ENCODE data around the gene MSL1.
A peak's percentile ranks its signal among the peaks of the same experiment; 100 is the strongest.

Gene MSL1

DNA sequence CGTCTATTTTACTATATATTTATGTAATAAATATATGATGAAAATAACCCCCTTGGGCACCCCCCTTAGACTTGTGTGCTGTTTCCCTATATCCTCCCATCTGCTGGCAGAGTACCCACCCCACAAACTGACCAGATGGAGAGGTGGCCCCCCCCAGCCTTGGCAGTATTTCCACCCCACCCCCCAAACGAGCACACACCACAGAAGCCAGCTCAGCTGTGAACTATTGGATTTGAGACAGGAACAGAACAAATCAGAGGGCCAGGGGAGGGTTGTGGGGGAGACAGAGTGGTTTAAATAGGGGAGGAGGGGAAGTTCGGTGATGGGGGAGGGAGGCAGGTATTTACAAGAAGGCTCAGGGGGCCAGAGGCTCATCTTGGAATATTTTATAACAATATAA lies 29.2 kb upstream of the MSL1 start:
- Histone ChIP-seq H3K9me3 (ENCODE audit: control insufficient read depth, low read length) (no peaks in the 10 kb centered on the region), H3K36me3 (ENCODE audit: control insufficient read depth, insufficient read depth, low read length) (peaks cover 70% of the 10 kb centered on the region), H3K27ac (ENCODE audit: insufficient read depth, low read length, poor library complexity, severe bottlenecking) (no peak overlapping the region), H3K4me3 (ENCODE audit: insufficient read depth, low read depth, low read length, poor library complexity, severe bottlenecking) (no peak overlapping the region), H3K27me3 (replicated peaks; ENCODE audit: control insufficient read depth, insufficient read depth, low read length, poor library complexity, severe bottlenecking) (no peaks in the 10 kb centered on the region), H3K4me1 (ENCODE audit: control insufficient read depth, insufficient read depth, low read length, poor library complexity, severe bottlenecking) (peaks cover 30% of the 10 kb centered on the region)
- no peak for DNase-seq

DNA sequence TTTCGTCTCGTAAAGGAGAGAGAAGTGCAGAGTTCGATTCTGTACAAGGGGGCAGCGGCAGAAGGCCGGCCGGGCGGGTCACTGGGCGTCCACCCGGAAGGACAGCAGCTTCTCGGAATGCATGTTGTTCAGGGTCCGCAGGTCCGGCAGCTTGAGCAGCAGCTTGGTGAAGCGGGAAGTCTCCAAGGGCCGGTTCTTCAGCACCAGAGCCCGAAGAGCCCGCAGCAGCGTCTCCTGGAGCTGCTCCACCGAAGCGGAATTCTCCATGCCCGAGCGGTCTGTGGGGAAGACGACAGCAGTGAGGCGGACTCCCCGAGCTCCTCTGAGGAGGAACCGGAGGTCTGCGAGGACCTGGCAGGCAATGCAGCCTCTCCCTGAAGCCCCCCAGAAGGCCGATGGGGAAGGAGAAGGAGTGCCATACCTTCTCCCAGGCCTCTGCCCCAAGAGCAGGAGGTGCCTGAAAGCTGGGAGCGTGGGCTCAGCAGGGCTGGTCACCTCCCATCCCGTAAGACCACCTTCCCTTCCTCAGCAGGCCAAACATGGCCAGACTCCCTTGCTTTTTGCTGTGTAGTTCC lies 28.7 kb upstream of the MSL1 start:
- Histone ChIP-seq H3K36me3 (ENCODE audit: control insufficient read depth, insufficient read depth, low read length) (peaks cover 65% of the 10 kb centered on the region), H3K27ac (ENCODE audit: insufficient read depth, low read length, poor library complexity, severe bottlenecking) (no peak overlapping the region), H3K4me3 (ENCODE audit: insufficient read depth, low read depth, low read length, poor library complexity, severe bottlenecking) (no peak overlapping the region), H3K27me3 (replicated peaks; ENCODE audit: control insufficient read depth, insufficient read depth, low read length, poor library complexity, severe bottlenecking) (no peaks in the 10 kb centered on the region), H3K4me1 (ENCODE audit: control insufficient read depth, insufficient read depth, low read length, poor library complexity, severe bottlenecking) (peaks cover 35% of the 10 kb centered on the region), H3K9me3 (ENCODE audit: control insufficient read depth, low read length) (no peaks in the 10 kb centered on the region)
- no peak for DNase-seq

DNA sequence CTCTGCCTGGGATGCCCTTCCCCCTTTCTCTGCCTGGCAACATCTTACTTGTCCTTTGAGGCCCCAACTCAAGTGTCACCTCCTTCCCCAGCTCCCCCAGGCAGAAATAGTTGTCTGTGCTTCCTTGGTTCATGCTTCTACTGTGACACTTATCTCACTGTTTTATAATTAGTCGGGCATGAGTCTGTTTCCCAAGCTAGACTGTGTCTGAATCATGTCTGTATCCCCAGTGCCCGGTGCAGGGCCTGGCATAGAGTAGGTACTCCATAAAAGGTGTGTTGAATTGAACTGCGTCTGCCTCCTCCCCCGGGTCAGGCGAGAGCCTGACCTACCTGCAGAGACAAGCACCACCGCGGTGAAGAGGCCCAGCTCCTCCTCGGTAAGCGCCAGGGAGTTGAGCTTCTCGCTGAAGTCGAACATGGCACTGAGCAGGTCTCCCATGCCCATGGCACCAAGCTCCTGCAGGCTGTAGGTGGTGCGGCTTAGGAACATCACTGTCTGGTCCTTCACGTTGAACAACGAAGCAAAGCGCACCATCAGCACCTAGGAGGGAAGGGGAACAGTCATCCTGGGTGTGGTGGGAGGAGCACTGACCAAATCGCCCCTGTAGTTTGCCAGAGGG lies 28.1 kb upstream of the MSL1 start:
- peak overlapping the region; percentile 43 for H3K27ac ChIP-seq (ENCODE audit: insufficient read depth, low read length, poor library complexity, severe bottlenecking)
- no peak overlapping the region for H3K4me3 ChIP-seq (ENCODE audit: insufficient read depth, low read depth, low read length, poor library complexity, severe bottlenecking)
- peaks cover 59% of the 10 kb centered on the region for H3K36me3 ChIP-seq (ENCODE audit: control insufficient read depth, insufficient read depth, low read length)

DNA sequence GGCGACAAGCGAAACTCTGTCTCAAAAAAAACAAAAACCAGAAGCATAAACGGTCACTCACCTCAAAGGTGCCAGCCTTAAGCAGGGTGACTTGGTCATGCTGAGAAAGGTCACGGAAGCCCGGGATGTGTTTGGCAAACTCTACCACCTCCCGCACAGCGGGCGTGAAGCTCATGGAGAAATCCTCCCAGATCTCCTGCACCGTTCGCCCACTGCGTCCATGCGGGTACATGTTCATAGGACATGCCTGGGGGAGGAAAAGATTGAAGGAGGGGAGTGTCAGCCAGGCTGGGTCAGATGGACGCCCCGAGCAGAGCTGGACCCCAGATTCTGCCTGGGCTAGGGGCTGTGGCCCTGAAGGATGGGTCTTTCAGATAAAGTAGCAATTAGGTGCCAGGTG lies 26.9 kb upstream of the MSL1 start:
- DNase-seq, result no peak
- H3K9me3 ChIP-seq (ENCODE audit: control insufficient read depth, low read length), result no peaks in the 10 kb centered on the region
- H3K27me3 ChIP-seq (replicated peaks; ENCODE audit: control insufficient read depth, insufficient read depth, low read length, poor library complexity, severe bottlenecking), result no peaks in the 10 kb centered on the region
- no peak overlapping the region for H3K4me3 ChIP-seq (ENCODE audit: insufficient read depth, low read depth, low read length, poor library complexity, severe bottlenecking)
- peaks cover 50% of the 10 kb centered on the region for H3K36me3 ChIP-seq (ENCODE audit: control insufficient read depth, insufficient read depth, low read length)
- peaks cover 49% of the 10 kb centered on the region for H3K4me1 ChIP-seq (ENCODE audit: control insufficient read depth, insufficient read depth, low read length, poor library complexity, severe bottlenecking)
- no peak overlapping the region for H3K27ac ChIP-seq (ENCODE audit: insufficient read depth, low read length, poor library complexity, severe bottlenecking)

More for the DNA sequence above, 28.1 kb upstream of the MSL1 start:
- no peak for DNase-seq
- Histone ChIP-seq H3K27me3 (replicated peaks; ENCODE audit: control insufficient read depth, insufficient read depth, low read length, poor library complexity, severe bottlenecking) (no peaks in the 10 kb centered on the region), H3K9me3 (ENCODE audit: control insufficient read depth, low read length) (no peaks in the 10 kb centered on the region), H3K4me1 (ENCODE audit: control insufficient read depth, insufficient read depth, low read length, poor library complexity, severe bottlenecking) (peaks cover 41% of the 10 kb centered on the region)

DNA sequence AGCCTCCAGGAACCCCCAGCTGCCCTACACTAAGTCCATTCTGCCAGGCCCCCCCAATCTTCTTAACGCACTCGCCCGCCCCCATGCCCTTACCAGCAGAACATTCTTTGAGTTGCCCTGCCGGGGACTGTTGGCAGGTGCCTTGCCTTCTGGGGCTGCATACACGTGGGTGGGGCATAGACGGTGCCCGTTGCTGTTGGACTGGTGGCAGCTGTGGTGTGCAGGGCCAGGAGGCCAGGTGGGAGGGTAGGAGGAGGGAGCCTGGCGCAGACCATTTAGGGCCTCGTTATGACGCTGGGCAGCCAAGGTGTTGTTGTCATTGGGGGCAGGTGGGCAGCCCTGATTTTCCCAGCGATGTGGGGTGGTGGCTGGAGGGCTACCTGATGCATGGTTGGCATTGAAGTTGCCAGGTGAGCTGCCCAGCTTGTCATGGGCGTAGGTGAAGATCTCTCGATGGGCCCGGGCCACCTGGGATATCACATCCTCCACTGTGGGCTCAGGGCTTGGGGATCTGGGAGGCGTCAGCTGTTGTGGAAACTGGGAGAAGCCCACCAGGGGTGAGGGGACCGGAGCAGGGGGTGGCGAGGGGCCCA lies 26.3 kb upstream of the MSL1 start:
- Histone ChIP-seq H3K36me3 (ENCODE audit: control insufficient read depth, insufficient read depth, low read length) (peaks cover 44% of the 10 kb centered on the region), H3K4me1 (ENCODE audit: control insufficient read depth, insufficient read depth, low read length, poor library complexity, severe bottlenecking) (peaks cover 54% of the 10 kb centered on the region), H3K27ac (ENCODE audit: insufficient read depth, low read length, poor library complexity, severe bottlenecking) (peak overlapping the region; percentile 97), H3K4me3 (ENCODE audit: insufficient read depth, low read depth, low read length, poor library complexity, severe bottlenecking) (no peak overlapping the region), H3K9me3 (ENCODE audit: control insufficient read depth, low read length) (no peaks in the 10 kb centered on the region), H3K27me3 (replicated peaks; ENCODE audit: control insufficient read depth, insufficient read depth, low read length, poor library complexity, severe bottlenecking) (no peaks in the 10 kb centered on the region)
- DNase-seq, result no peak

DNA sequence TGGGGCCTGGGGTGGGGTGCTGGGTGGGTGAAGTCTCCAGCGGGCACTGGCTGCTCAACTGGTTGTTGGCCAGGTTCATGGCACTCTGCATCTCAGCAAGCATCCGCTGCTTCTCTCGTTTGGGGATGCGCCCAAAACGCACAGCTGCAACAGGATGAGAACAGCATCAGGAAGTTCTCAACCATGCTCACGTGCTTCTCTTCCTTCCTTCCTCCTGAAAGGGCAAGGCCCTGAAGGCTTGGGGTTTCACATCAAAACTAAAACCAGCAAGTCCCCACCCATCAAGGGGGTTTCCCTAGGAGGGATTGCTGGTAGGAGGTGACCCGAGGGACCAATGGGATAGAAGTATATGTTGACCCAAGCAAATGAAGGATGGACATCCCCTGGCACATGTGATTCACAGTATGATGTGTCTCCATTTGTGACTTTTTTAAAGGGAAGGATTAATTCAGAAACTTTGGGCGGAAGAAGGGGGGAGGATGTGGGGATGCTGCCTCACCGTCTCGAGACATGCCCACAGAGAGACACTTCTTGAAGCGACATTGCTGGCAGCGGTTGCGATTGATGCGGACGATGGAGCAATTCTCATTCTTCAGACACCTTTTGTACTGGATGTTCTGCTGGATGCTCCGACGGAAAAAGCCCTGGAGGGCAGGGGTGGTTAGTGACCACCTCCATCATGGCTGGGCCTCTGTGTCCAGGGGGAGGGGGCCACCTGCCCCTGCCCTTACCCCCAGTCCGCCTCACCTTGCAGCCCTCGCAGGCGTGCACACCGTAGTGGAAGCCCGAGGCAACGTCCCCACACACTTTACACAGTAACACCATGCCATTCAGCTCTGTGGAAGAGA lies 25.6 kb upstream of the MSL1 start:
- Histone ChIP-seq H3K36me3 (ENCODE audit: control insufficient read depth, insufficient read depth, low read length) (peaks cover 40% of the 10 kb centered on the region), H3K27me3 (replicated peaks; ENCODE audit: control insufficient read depth, insufficient read depth, low read length, poor library complexity, severe bottlenecking) (no peaks in the 10 kb centered on the region), H3K4me1 (ENCODE audit: control insufficient read depth, insufficient read depth, low read length, poor library complexity, severe bottlenecking) (peaks cover 61% of the 10 kb centered on the region), H3K4me3 (ENCODE audit: insufficient read depth, low read depth, low read length, poor library complexity, severe bottlenecking) (peak overlapping the region; percentile 41), H3K27ac (ENCODE audit: insufficient read depth, low read length, poor library complexity, severe bottlenecking) (peak overlapping the region; percentile 97), H3K9me3 (ENCODE audit: control insufficient read depth, low read length) (no peaks in the 10 kb centered on the region)
- peak; percentile 87 to 89 (median 87) for DNase-seq

DNA sequence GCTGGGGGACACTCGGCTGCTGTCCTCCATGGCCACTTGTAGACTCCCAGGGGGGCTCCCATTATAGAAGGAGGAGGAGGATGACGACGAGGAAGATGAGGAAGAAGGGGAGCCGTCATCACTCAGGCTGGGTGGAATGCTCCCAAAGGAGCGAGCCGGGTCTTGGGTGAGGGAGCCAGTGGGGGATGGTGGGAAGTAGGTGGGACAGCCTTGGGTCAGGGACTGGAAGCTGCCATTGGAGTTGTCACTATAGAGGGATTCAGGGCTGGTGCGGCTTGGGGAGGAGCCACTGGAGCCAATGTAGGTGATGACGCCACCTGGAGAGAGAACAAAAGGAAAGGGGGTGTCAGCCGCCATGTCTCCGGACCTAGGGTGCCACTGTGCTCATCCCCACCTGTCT lies 24.7 kb upstream of the MSL1 start:
- Histone ChIP-seq H3K27me3 (replicated peaks; ENCODE audit: control insufficient read depth, insufficient read depth, low read length, poor library complexity, severe bottlenecking) (no peaks in the 10 kb centered on the region), H3K4me1 (ENCODE audit: control insufficient read depth, insufficient read depth, low read length, poor library complexity, severe bottlenecking) (peaks cover 70% of the 10 kb centered on the region), H3K36me3 (ENCODE audit: control insufficient read depth, insufficient read depth, low read length) (peaks cover 34% of the 10 kb centered on the region), H3K9me3 (ENCODE audit: control insufficient read depth, low read length) (no peaks in the 10 kb centered on the region), H3K27ac (ENCODE audit: insufficient read depth, low read length, poor library complexity, severe bottlenecking) (peak overlapping the region; percentile 97), H3K4me3 (ENCODE audit: insufficient read depth, low read depth, low read length, poor library complexity, severe bottlenecking) (peak overlapping the region; percentile 41)
- no peak for DNase-seq

DNA sequence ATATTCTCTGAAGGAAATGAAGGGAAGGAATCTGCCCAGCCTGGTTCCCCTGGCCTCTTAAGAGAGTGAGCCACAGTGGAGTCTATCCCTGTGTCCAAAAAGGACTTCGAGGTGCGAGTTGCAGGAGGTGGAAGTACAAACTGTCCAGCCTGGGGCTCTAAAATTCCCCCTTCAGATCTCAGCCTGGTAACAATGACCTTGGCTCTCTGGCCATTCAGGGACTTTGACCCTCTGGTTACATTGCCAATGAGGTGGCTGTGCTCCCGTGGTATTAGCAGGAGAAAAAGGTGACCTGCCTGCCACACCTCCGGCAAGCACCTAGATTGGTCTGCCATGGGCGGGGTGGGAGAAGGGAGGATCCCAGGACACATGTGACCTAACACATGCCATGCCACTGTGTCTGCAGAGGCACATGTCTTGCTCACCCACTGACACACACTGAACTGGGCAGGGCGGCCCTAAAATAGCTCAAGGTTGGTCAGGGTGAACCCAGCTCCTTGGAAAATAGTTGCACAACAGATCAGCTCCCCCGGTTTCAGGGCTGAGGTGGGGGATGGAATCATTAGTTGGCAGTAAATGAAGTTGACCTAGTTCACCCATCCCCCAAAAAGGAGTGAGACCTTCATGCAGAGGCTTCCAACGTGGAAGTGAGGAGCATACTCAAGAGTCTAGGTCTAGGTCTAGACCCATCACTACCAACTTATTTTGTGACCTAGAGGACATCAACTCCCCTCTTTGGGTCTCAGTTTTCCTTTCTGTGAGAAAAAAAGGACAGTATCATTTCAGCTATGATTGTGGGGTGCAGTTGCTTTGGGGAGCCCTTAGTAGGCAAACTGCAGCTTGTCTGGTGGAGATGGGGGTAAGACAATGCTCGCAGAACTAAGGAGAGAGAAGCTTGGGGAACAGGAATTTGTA lies 23.6 kb upstream of the MSL1 start:
- DNase-seq, result no peak
- peak overlapping the region; percentile 97 for H3K27ac ChIP-seq (ENCODE audit: insufficient read depth, low read length, poor library complexity, severe bottlenecking)
- H3K27me3 ChIP-seq (replicated peaks; ENCODE audit: control insufficient read depth, insufficient read depth, low read length, poor library complexity, severe bottlenecking), result no peaks in the 10 kb centered on the region
- H3K4me1 ChIP-seq (ENCODE audit: control insufficient read depth, insufficient read depth, low read length, poor library complexity, severe bottlenecking), result peaks cover 75% of the 10 kb centered on the region
- H3K36me3 ChIP-seq (ENCODE audit: control insufficient read depth, insufficient read depth, low read length), result peaks cover 27% of the 10 kb centered on the region
- H3K4me3 ChIP-seq (ENCODE audit: insufficient read depth, low read depth, low read length, poor library complexity, severe bottlenecking), result peak overlapping the region; percentile 41
- H3K9me3 ChIP-seq (ENCODE audit: control insufficient read depth, low read length), result no peaks in the 10 kb centered on the region

DNA sequence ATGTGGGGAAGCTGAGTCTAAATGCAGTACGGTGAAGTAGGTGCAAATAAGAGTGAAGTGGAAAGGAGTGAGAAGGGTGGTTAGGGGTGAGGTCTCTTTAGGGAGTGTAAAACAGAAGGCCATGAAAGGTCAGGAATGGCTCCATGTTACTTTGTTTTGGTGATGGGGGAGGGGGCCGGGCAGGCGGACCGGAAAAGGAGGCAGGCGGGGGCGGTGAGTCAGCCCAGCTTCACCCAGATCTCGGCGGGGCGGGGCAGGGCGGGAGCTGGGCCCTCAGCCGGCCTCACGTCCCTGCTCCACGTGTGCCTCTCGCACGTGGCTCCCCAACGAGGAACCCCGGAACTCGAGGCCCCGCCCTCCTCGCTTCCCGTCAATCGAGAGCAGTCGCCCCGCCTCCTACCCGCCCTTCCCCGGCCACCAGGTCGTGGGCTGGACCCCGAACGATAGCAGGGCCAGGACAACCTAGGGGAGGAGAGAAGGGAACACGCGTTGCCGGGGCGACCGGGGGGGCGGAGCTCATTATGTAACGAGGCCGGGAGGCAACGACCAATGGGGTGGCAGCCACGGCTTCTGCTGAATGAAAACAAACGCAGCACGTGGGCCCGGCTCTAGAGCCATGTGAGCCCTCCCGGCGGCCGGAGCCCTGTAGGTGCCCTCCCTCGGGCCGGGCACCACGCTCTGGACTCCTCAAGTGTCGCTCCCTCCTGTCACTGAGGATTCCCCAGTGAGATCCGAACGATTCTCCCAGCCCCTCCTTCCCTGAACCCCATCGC lies 22.7 kb upstream of the MSL1 start:
- no peaks in the 10 kb centered on the region for H3K27me3 ChIP-seq (replicated peaks; ENCODE audit: control insufficient read depth, insufficient read depth, low read length, poor library complexity, severe bottlenecking)
- H3K36me3 ChIP-seq (ENCODE audit: control insufficient read depth, insufficient read depth, low read length), result peaks cover 18% of the 10 kb centered on the region
- H3K9me3 ChIP-seq (ENCODE audit: control insufficient read depth, low read length), result no peaks in the 10 kb centered on the region
- H3K4me3 ChIP-seq (ENCODE audit: insufficient read depth, low read depth, low read length, poor library complexity, severe bottlenecking), result peak overlapping the region; percentile 71
- peaks cover 79% of the 10 kb centered on the region for H3K4me1 ChIP-seq (ENCODE audit: control insufficient read depth, insufficient read depth, low read length, poor library complexity, severe bottlenecking)
- peak; percentile 99 to 100 (median 100) for DNase-seq
- peak overlapping the region; percentile 97 for H3K27ac ChIP-seq (ENCODE audit: insufficient read depth, low read length, poor library complexity, severe bottlenecking)
